ENCODE data around the gene SPEG.

Gene SPEG

DNA sequence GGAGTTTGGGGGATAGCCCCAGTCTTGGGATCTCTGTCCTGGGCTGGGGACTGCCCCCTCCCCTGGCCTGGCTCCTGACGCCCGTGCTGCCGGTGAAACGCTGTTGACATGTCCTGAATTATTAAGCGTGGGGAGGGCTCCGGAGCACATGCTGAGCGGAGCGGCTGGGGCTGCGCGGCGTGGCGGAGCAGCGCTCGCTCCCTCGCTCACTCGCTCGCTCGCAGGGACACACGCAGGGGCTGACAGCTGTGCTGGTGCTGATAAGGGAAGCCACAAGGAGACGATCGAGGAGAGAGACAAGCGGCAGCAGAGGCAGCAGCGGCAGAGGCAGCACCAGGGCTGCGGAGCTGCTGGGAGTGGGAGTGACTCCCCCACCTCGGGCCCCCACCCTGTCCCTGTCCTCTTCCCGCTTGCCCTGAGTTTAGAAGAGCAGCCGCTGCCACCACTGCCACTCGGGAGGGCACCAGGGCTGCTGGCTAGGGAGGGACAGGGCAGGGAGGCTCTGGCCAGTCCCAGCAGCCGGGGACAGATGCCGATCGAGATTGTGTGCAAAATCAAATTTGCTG lies 79.6 kb downstream of the SPEG start, which contains the start of gene ASIC4:
TSS of gene ASIC4 (plus strand) at position 287 of the 566 bp plus-strand sequence. CDS start at position 530, 243 bp downstream.
- H3K27ac ChIP-seq: no peak within 1 kb of the TSS
- no peak for TF ChIP-seq ZFX (IDR thresholded peaks at IDR 0.05)
- TF ChIP-seq, protein P1, sequence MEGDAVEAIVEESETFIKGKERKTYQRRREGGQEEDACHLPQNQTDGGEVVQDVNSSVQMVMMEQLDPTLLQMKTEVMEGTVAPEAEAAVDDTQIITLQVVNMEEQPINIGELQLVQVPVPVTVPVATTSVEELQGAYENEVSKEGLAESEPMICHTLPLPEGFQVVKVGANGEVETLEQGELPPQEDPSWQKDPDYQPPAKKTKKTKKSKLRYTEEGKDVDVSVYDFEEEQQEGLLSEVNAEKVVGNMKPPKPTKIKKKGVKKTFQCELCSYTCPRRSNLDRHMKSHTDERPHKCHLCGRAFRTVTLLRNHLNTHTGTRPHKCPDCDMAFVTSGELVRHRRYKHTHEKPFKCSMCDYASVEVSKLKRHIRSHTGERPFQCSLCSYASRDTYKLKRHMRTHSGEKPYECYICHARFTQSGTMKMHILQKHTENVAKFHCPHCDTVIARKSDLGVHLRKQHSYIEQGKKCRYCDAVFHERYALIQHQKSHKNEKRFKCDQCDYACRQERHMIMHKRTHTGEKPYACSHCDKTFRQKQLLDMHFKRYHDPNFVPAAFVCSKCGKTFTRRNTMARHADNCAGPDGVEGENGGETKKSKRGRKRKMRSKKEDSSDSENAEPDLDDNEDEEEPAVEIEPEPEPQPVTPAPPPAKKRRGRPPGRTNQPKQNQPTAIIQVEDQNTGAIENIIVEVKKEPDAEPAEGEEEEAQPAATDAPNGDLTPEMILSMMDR (conservative IDR thresholded peaks at IDR 0.05): no peak

DNA sequence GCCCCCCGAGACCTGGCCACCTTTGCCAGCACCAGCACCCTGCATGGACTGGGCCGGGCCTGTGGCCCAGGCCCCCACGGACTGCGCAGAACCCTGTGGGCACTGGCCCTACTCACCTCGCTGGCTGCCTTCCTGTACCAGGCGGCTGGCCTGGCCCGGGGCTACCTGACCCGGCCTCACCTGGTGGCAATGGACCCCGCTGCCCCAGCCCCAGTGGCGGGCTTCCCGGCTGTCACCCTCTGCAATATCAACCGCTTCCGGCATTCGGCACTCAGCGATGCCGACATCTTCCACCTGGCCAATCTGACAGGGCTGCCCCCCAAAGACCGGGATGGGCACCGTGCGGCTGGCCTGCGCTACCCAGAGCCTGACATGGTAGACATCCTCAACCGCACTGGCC lies 80.2 kb downstream of the SPEG start:
- TF ChIP-seq, protein P1 (conservative IDR thresholded peaks at IDR 0.05): no peak
- H3K27ac ChIP-seq: no peak overlapping the region

DNA sequence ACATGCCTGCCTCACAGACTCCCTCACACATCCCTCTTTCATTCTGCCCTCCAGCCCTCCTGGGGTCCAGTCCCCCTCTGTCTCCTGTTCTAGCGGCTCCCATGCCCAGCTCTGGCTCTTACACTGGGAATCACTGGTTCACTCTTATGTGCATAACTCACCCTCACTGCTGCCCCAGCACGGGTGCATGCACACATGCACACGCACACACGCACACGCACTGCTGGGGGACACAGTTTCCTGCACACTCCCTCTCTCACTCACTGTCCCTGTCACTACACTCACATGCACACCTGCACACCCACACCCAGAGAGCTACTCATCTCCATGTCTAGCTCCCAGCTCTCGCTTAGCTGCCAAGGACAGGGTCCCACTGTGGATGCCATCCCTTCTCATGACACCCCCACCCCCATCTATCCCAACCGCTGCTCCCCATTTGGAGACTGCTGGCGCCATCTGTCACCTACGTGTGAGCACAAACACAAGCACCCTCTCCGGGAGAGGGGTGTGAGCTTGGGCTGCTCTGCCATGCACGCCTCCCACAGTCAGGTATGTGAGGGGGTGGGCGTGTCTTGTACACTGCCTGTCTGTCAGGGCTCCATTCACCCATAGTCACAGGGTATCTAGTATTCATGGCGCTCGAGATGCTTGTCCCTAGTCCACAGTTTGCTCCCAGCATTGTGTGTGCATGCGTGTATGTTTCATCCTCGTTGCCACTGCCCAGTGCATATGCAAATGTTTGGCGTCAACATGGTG lies 81.4 kb downstream of the SPEG start:
- no peak for TF ChIP-seq ZFX (IDR thresholded peaks at IDR 0.05)
- TF ChIP-seq, protein P1 (conservative IDR thresholded peaks at IDR 0.05): no peak
- H3K27ac ChIP-seq: no peak overlapping the region

DNA sequence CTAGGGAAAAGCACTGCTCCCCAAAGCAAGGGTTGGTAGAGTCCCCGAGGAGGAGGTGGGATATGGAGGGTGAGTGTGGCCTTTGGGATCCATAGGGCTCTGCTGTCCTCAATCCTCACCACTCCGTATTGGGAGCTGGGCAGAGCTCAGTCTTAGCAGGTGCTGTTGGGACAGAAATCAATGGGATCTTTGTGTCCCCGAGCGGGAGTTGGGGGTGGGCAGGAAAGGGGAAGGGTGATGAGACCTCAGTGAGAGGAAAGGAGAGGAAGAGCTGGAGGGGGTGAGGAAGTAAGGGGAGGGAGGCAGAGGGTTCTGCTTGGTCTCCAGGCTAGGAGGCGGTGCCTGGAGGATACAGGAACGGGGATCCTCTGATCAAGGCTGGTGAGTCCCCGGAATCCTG lies 82.2 kb downstream of the SPEG start:
- no peak overlapping the region for H3K27ac ChIP-seq
- no peak for TF ChIP-seq ZFX (IDR thresholded peaks at IDR 0.05)
- TF ChIP-seq, protein P1 (conservative IDR thresholded peaks at IDR 0.05): no peak

DNA sequence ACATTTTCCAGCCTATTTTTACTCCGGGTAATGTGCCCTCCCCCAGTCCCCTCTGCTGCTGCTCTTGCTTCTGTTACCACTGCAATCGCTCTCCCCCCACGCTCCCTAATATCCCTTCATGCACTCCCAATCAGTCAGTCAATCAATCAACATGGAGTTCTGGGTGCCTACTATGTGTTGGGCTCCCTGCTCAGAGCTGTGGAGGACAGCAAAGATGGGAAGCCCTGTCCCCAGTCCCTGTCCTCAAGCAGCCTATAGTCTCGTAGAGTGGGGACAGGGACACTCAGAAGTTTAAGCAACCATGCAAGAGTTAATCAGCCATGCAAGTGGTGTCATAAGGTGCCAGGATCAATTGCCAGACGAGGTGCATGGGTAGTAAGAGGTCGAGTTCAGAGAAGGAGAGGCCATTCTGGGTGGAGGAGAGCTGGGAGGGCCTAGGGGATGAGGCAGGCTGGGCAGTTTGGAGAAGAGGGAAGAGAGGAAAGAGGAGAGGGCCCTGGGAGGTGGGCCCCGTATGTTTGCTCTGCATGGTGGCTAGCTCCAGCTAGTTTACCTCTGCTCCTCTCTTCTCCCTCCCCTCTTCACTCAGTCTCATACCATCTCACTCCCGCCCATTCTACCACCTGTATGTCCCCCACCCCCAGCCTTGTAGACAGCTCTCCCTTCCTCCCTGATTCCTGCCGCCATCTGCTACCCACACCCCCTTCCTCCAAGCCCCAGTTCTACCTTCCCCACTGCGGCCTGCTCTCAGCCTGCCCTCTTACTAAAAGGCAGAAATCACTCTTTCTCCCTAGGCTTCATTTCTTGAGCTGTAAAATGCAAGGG lies 83.5 kb downstream of the SPEG start:
- H3K27ac ChIP-seq: no peak overlapping the region
- TF ChIP-seq ZFX (IDR thresholded peaks at IDR 0.05): no peak
- TF ChIP-seq, protein P1 (conservative IDR thresholded peaks at IDR 0.05): no peak

DNA sequence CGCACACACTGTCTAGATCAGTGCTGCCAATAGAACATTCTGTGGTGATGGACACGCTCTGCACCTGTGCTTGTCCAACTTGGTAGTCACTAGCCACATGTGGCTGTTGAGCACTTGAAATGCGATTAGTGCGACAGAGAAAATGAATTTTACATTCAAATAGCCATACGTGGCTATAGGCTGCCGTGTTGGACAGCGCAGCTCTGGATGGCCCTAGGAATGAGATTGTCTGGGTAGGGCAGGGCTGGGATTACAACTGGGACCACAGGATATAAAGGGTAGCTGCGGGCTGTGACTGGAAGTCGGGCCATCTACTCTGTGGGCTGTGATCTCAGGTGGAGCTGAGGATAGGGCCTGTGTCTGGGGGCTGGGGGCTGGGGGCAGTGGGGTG lies 84.9 kb downstream of the SPEG start:
- TF ChIP-seq ZFX (IDR thresholded peaks at IDR 0.05): no peak
- TF ChIP-seq, protein P1 (conservative IDR thresholded peaks at IDR 0.05): no peak
- no peak overlapping the region for H3K27ac ChIP-seq

DNA sequence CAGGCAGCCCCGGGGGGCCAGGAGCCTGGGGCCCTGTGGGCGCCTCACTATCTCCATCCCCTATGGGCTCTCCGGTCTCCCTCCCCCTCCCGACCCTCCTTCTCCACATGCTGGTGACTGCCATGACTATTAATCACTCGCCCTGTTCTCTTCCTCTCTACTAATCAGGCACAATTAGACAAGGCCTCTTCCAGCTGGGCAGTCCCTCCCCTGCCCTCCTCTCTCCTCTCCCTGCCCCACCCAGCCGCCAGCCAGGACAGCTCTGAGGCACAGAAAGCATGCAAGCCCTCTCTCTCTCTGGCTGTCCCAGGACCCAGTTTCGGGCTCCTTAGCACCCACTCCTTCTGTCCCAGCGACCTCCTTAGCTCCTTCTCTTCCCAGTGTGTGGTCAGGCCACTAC lies 85.4 kb downstream of the SPEG start:
- H3K27ac ChIP-seq: no peak overlapping the region
- TF ChIP-seq ZFX (IDR thresholded peaks at IDR 0.05): no peak
- TF ChIP-seq, protein P1 (conservative IDR thresholded peaks at IDR 0.05): no peak

Data from C4-2B (cell line).